NCI-H82 (cell line): ENCODE data around the gene ANGPTL5.

ENCODE experiments used
- DNase-seq: peaks from one replicate; lab custom pipeline; 2025; lab: John Stamatoyannopoulos, UW

ANGPTL5 gene

DNA sequence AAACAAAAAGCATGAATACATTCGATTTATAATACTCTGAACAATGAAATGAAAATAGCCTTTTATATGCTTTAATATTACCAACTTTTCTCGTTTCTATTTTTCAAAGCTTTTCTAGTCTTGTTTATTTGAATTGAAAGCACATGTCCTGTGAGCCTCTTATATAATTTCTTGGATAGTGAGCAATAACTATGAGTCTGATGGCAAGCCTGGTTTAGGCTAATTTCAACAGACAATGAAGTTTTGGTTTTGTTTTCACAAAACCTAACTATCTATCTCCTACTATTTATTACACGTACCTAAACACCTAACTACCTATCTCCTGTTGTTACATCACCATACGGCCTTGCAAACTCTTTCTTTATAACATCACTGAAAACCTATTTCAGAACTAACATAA lies 30.7 kb downstream of the ANGPTL5 start:
- no peak for DNase-seq

DNA sequence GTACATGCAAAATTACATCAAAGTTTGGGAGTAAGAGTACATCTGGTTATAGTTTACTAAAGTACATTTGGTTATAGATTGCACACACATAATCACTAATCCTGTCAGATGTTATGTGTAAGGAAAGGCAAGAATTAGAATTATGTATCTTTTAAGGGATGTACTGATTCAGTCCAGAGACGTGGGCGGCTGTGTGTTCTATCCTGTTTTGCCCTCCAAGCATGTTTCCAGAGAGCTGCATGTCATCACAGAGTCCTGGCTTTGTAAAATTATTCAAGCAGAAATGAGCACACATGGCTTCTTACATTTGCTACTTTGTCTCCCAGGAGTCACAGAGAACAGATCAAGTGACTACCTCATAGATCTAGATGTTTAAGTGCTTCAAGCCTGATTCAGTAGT lies 34.7 kb downstream of the ANGPTL5 start:
- DNase-seq: no peak

- DNase-seq: peak; percentile 35
Observed at GRCh38 chr11:101880222-101880621, 36.1 kb downstream of the ANGPTL5 start.

DNA sequence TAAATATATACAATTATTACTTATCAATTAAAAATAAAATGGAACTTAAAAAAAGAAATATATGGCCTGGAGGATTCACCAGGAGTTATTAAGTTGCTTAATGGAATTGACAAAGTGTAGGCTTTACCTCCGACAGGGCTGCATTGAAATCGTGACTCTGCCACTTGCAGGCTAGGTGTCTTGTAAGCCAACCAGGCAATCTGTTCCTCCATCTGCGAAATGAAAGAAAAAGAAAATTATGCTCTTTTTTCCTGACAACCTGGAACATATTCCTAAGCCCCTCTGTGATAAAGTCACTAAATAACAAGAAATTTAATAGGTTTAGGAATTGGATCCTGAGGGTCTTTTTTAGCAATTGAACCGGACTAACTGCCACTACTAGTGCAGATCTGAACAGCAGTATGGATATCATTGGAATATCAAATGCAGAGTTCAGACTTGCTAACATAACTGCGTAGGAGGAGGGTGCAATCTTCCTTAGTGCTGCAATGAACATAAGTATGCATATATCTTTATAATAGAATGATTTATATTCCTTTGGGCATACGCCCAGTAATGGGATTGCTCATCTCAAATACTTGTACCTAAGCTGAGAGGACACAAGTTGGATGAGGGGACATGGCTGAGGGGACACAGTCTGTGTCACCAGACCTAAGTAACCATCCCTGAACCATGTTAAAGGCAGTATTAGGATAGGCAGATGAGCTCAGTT lies 44.0 kb downstream of the ANGPTL5 start:
- no peak for DNase-seq

- DNase-seq: no peak
Observed at GRCh38 chr11:101870510-101870909, 45.8 kb downstream of the ANGPTL5 start.

- no peak for DNase-seq
Observed at GRCh38 chr11:101867951-101868350, 48.4 kb downstream of the ANGPTL5 start.

DNA sequence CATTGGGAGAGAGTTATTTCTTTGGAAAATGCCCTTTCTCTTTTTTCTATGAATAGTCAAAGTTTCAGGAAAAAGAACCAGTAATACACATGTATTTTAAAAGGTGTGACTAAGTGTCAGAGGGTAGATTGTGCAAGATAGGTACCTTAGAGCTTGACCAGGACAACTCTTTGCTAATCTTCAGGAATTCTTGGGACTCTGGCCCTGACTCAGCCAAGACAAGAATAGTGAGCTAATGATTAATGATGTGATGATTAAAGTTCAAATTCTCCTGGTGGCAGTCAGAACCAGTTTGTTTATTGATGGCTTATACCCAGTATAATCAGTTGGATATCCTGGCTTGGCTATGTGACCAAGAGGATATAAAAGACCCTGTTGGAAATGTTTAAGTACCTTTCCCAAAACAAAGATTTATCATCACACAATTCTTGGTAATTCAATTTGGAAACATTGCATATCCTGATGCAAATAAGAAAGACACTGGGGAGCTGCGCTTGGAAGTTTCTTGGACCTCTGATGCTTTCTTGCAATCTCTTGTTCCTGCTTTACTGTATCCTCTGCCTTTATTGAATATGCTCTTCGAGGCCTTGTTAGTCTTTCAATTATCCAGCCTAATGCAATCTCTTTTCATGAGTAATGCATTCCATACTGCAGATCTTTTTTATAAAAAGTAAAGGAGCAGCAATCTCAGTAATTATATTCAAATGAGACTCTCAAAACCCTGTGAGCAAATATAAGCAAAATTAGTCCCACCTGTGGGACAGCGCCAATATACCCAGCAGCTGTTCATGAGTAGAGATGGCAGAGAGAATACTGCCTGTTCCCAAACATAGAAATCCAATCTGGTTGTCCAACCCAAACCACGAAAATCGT lies 49.5 kb downstream of the ANGPTL5 start:
- no peak for DNase-seq

DNA sequence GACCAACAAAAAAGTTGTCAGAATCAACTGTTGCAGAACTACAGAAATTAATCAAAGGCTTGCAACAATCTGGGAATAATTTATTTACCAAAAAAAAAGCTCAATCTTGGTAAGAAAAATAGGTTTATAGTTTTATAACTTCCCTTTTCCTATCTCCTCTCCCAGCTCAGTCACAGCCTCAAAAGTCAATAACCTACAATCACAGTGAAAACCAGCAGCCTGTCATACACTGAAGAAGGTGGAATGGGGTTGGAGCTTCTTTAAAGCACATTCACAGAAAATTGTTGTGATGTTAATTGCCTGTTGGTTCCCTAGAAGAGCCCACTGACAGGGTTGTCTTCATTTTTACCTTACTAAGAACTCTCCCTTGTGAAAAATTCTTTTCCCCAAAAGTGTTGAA lies 52.2 kb downstream of the ANGPTL5 start:
- DNase-seq: no peak

DNA sequence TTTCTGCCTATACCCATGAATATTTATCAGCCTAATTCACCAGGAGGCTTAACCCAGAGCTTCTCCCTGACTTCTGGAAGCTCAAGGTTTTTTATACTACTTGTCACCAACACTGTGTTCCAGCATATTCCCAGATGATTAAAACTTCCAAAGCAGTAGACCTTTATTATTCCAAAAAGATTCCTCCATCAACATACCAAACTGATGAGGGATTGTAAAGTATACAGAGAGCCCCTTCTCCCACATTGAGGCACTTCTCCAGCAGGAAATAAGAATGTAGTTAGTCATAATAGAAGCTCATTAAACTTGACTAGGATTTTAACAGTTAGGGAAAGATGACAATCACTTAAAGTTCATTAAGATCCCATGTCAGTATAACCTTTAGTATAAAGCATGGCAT lies 53.0 kb downstream of the ANGPTL5 start:
- DNase-seq: no peak

DNA sequence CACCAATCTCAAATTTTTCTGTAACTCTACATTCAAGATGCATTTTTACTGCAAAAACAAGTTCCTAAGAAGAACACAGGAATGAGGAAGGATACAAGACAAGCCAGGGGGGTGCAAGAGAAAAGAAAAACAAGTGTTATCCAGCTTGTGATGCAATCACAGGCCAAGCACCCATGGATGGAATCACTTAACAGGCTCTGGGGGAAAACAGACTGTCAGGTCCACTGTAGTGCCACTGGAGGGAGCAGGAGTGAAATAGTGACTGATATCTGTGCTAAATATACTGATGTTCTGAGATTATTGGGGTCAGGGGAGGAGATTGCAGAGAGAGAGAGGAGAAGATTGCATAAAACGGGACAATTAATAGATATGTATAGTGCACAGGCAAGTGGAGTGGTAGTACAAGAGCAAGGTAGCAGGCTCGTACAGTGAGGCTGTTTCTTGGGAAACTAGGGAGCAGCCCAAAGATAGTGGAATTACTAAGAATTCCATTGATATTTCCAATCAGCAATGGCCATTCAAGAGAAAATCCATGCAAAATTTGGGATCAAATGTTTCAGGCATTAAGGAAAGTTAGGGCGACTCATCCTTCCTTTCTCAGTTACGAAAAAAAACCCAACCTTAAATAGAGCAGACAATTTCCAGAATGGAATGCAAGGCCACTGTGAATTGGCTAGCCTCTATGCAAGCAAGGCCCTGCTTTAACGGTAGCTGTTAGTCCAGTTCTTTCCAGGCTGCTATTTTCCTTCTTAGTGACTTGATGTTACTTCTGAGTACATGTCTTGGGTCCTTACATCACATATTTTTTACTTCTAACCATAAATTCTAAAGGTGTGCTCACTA lies 53.7 kb downstream of the ANGPTL5 start:
- peak; percentile 18 for DNase-seq

DNA sequence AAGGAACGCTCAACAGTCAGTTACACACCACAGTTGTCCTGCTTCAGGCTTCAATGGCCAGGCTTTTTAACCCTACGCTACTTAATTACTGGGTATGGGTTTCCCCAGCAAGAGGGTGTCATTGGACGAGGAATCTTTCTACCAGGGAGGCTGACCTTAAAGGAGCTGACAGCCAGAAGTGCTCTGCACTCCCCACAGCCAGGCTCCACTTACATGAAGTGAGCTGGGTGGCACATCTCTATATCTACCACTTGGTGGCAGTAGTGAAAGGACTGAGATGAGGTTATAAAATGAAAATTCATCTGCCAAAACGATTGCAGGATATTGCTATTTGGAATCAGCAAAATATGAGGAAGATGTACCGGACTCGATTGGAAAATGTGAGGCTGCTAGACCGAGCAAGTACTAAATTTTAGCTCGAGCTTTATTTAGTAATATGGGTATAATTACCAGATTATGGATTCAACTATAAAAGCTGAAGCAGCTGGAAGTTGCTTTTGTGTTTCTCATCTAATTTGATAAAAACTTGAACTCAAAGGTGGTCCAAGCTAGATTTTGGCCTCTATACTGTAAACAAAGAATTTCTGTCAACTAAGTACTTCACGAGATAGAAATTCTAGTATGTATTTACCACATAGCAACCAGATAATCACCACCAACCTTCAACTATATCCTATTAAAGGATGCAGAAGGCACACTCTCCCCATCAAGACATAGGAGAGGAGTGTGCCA lies 55.5 kb downstream of the ANGPTL5 start:
- DNase-seq: peak; percentile 57

DNA sequence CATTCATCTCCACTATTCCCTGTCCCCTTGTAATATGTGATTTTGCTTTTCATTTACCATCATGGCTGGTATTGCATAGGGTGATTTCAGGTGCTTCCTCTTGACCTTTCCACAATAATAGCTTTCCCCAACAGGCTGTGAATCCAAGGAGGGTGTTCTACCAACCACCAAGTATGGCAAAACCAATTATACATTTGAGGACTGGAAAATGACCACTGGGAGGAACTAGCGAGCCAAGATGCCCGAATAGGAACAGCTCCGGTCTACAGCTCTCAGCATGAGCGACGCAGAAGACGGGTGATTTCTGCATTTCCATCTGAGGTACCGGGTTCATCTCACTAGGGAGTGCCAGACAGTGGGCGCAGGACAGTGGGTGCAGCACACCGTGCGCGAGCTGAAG lies 64.1 kb downstream of the ANGPTL5 start:
- DNase-seq: peak; percentile 2

- peak; percentile 19 for DNase-seq
Observed at GRCh38 chr11:101848262-101848661, 68.1 kb downstream of the ANGPTL5 start.

DNA sequence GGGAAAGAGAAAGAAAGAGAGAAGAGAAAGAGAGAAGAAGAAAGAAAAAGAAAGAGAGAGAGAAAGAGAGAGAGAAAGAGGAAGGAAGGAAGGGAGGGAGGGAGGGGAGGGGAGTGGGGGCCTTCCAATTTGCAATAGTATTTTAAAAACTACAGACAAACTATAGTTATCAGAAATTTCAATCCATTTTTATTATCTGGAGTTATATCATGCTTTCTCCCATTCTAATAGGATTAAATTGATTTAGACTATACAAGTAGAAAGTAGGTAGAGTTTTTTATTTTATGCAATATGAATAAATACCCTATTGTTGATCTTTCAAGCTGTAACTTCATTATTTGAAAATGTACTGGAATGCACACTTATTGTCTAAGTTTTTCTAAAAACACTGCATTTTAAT lies 71.7 kb downstream of the ANGPTL5 start:
- no peak for DNase-seq

- no peak for DNase-seq
Observed at GRCh38 chr11:101840704-101841103, 75.6 kb downstream of the ANGPTL5 start.
